Activated naive CD4-positive, alpha-beta T cell treated with anti-CD3 and anti-CD28 coated beads for 36 hours (primary cell): ENCODE measurements around the gene CLPTM1L. TPM values are rescaled to one million over a fixed set of nuclear protein-coding genes. Genes with fewer than 3 reads are reported as not detected.

Source experiments
- CTCF ChIA-PET: fragments of 350-600 bp; sonication (Branson Sonifier 250); formaldehyde crosslinking; loops from one replicate; lab custom pipeline; 2021; ENCODE audit warnings: antibody characterized with exemption; lab: Charles Lee
- DNase-seq: peaks from one replicate; pipeline ENCODE4 v3.0.0-alpha.2; 2020
- H3K27ac Mint-ChIP-seq: one replicate; pipeline ENCODE4 v1.8.0; 2021; ENCODE audit warnings: mild to moderate bottlenecking, mixed read lengths
- H3K27me3 Mint-ChIP-seq: one replicate; pipeline ENCODE4 v1.8.0; 2021; ENCODE audit warnings: low read depth, mixed read lengths
- H3K36me3 Mint-ChIP-seq: one replicate; pipeline ENCODE4 v1.8.0; 2021; ENCODE audit warnings: low read depth, mixed read lengths
- H3K4me1 Mint-ChIP-seq: one replicate; pipeline ENCODE4 v1.8.0; 2021; ENCODE audit warnings: low read depth, mixed read lengths
- H3K4me3 Mint-ChIP-seq: one replicate; pipeline ENCODE4 v1.8.0; 2021; ENCODE audit warnings: mild to moderate bottlenecking, moderate library complexity, mixed read lengths
- H3K9me3 Mint-ChIP-seq: one replicate; pipeline ENCODE4 v1.8.0; 2021; ENCODE audit warnings: mixed read lengths
- intact Hi-C: fragments of 100-400 bp; cut with micrococcal nuclease; formaldehyde crosslinking; loops from one replicate; pipeline ENCODE4 v1.15.1; 2023
- total RNA-seq, 2 experiments: library from RNA; stranded (reverse); gene quantifications; one replicate each; pipeline ENCODE4 v1.2.3, GENCODE V29; 2021

The CLPTM1L gene
- total RNA-seq, 2 experiments from 2014 or later: 48.0 to 48.5 TPM

GRCh38 chr5:1311439-1312055, 33.4 kb downstream of the CLPTM1L start:
- Mint-ChIP-seq H3K9me3 (peaks cover 9% of the 10 kb centered on the region), H3K4me3 (no peak overlapping the region), H3K4me1 (peaks cover 65% of the 10 kb centered on the region), H3K27ac (no peak overlapping the region), H3K27me3 (no peaks in the 10 kb centered on the region), H3K36me3 (no peaks in the 10 kb centered on the region)
- intact Hi-C loops: loop anchor here (10.0 kb wide), 1 partner anchor 483 kb away; the partner anchor contains the start of gene MRPL36
- no peak for DNase-seq
- CTCF ChIA-PET: no interaction called here

- H3K27me3 Mint-ChIP-seq: no peaks in the 10 kb centered on the region
- CTCF ChIA-PET: no interaction called here
- no peak overlapping the region for H3K4me3 Mint-ChIP-seq
- H3K27ac Mint-ChIP-seq: no peak overlapping the region
- intact Hi-C loops: loop anchor here (10.0 kb wide), 1 partner anchor 485 kb away; the partner anchor contains the start of gene MRPL36
- DNase-seq: no peak
- peaks cover 51% of the 10 kb centered on the region for H3K4me1 Mint-ChIP-seq
- H3K9me3 Mint-ChIP-seq: peaks cover 9% of the 10 kb centered on the region
- H3K36me3 Mint-ChIP-seq: no peaks in the 10 kb centered on the region
Measured at GRCh38 chr5:1310118-1310517, 34.8 kb downstream of the CLPTM1L start.

- intact Hi-C loops: no loop called here
- Mint-ChIP-seq H3K4me3 (no peak overlapping the region), H3K27me3 (no peaks in the 10 kb centered on the region), H3K4me1 (peaks cover 12% of the 10 kb centered on the region), H3K27ac (no peak overlapping the region), H3K36me3 (no peaks in the 10 kb centered on the region), H3K9me3 (peaks cover 10% of the 10 kb centered on the region)
- DNase-seq: no peak
- CTCF ChIA-PET: no interaction called here
Measured at GRCh38 chr5:1304033-1304432, 40.9 kb downstream of the CLPTM1L start.

GRCh38 chr5:1302258-1302657, 42.6 kb downstream of the CLPTM1L start:
- Mint-ChIP-seq H3K4me1 (peaks cover 4% of the 10 kb centered on the region), H3K27me3 (no peaks in the 10 kb centered on the region), H3K4me3 (no peak overlapping the region), H3K9me3 (peaks cover 10% of the 10 kb centered on the region), H3K27ac (no peak overlapping the region), H3K36me3 (no peaks in the 10 kb centered on the region)
- CTCF ChIA-PET: no interaction called here
- intact Hi-C loops: no loop called here
- DNase-seq: no peak

GRCh38 chr5:1300581-1301083, 44.3 kb downstream of the CLPTM1L start:
- Mint-ChIP-seq H3K9me3 (peaks cover 10% of the 10 kb centered on the region), H3K4me3 (no peak overlapping the region), H3K36me3 (no peaks in the 10 kb centered on the region), H3K4me1 (peaks cover 4% of the 10 kb centered on the region), H3K27ac (no peak overlapping the region), H3K27me3 (no peaks in the 10 kb centered on the region)
- intact Hi-C loops: no loop called here
- CTCF ChIA-PET: interaction anchor here (0.6 to 1.0 kb wide), 2 partner anchors 17 to 181 kb away, joined by 3 to 4 read pairs; no protein-coding TSS in a partner anchor
- DNase-seq: no peak

- Mint-ChIP-seq H3K9me3 (peaks cover 10% of the 10 kb centered on the region), H3K27me3 (no peaks in the 10 kb centered on the region), H3K27ac (no peak overlapping the region), H3K4me1 (peaks cover 4% of the 10 kb centered on the region), H3K36me3 (no peaks in the 10 kb centered on the region), H3K4me3 (no peak overlapping the region)
- DNase-seq: no peak
- CTCF ChIA-PET: interaction anchor here (0.6 to 1.0 kb wide), 2 partner anchors 17 to 181 kb away, joined by 3 to 4 read pairs; no protein-coding TSS in a partner anchor
- intact Hi-C loops: no loop called here
Measured at GRCh38 chr5:1299961-1300360, 44.9 kb downstream of the CLPTM1L start.

GRCh38 chr5:1299511-1299850, 45.4 kb downstream of the CLPTM1L start:
- peaks cover 10% of the 10 kb centered on the region for H3K9me3 Mint-ChIP-seq
- no peaks in the 10 kb centered on the region for H3K27me3 Mint-ChIP-seq
- H3K36me3 Mint-ChIP-seq: no peaks in the 10 kb centered on the region
- H3K27ac Mint-ChIP-seq: no peak overlapping the region
- no peak overlapping the region for H3K4me3 Mint-ChIP-seq
- CTCF ChIA-PET: no interaction called here
- no peak for DNase-seq
- intact Hi-C loops: no loop called here
- H3K4me1 Mint-ChIP-seq: peaks cover 4% of the 10 kb centered on the region

GRCh38 chr5:1298723-1299510, 46.0 kb downstream of the CLPTM1L start:
- no peaks in the 10 kb centered on the region for H3K36me3 Mint-ChIP-seq
- DNase-seq: no peak
- no peak overlapping the region for H3K4me3 Mint-ChIP-seq
- CTCF ChIA-PET: no interaction called here
- peaks cover 10% of the 10 kb centered on the region for H3K9me3 Mint-ChIP-seq
- no peak overlapping the region for H3K27ac Mint-ChIP-seq
- no peaks in the 10 kb centered on the region for H3K27me3 Mint-ChIP-seq
- intact Hi-C loops: no loop called here
- H3K4me1 Mint-ChIP-seq: peaks cover 2% of the 10 kb centered on the region

GRCh38 chr5:1298067-1298551, 46.8 kb downstream of the CLPTM1L start:
- DNase-seq: no peak
- CTCF ChIA-PET: no interaction called here
- no peaks in the 10 kb centered on the region for H3K27me3 Mint-ChIP-seq
- no peak overlapping the region for H3K27ac Mint-ChIP-seq
- H3K4me1 Mint-ChIP-seq: peaks cover 6% of the 10 kb centered on the region
- peaks cover 6% of the 10 kb centered on the region for H3K9me3 Mint-ChIP-seq
- intact Hi-C loops: no loop called here
- no peak overlapping the region for H3K4me3 Mint-ChIP-seq
- H3K36me3 Mint-ChIP-seq: no peaks in the 10 kb centered on the region

- Mint-ChIP-seq H3K9me3 (peaks cover 2% of the 10 kb centered on the region), H3K27ac (no peak overlapping the region), H3K36me3 (peaks cover 2% of the 10 kb centered on the region), H3K27me3 (no peaks in the 10 kb centered on the region), H3K4me3 (no peak overlapping the region), H3K4me1 (peaks cover 12% of the 10 kb centered on the region)
- intact Hi-C loops: no loop called here
- CTCF ChIA-PET: no interaction called here
- no peak for DNase-seq
Measured at GRCh38 chr5:1297243-1297642, 47.7 kb downstream of the CLPTM1L start.

- Mint-ChIP-seq H3K27me3 (no peaks in the 10 kb centered on the region), H3K4me3 (peak overlapping the region; percentile 58), H3K4me1 (peaks cover 18% of the 10 kb centered on the region), H3K27ac (no peak overlapping the region), H3K36me3 (peaks cover 10% of the 10 kb centered on the region), H3K9me3 (no peaks in the 10 kb centered on the region)
- CTCF ChIA-PET: interaction anchor here (1.2 kb wide), 1 partner anchor 350 kb away, joined by 3 read pairs; no protein-coding TSS in a partner anchor
- intact Hi-C loops: loop anchor here (1.0 kb wide), 2 partner anchors 21 to 50 kb away; partner anchors contain the start of gene CLPTM1L
- no peak for DNase-seq
Measured at GRCh38 chr5:1295650-1296037, 49.3 kb downstream of the CLPTM1L start.

- H3K27me3 Mint-ChIP-seq: no peaks in the 10 kb centered on the region
- H3K4me1 Mint-ChIP-seq: peaks cover 18% of the 10 kb centered on the region
- peak within 1 kb of the TSS; percentile 58 for H3K4me3 Mint-ChIP-seq
- CTCF ChIA-PET: no interaction called here
- H3K36me3 Mint-ChIP-seq: peaks cover 10% of the 10 kb centered on the region
- intact Hi-C loops: loop anchor here (1.0 kb wide), 2 partner anchors 21 to 50 kb away; partner anchors contain the start of gene CLPTM1L
- H3K9me3 Mint-ChIP-seq: no peaks in the 10 kb centered on the region
- H3K27ac Mint-ChIP-seq: no peak within 1 kb of the TSS
- peak; percentile 81 for DNase-seq
Measured at GRCh38 chr5:1294835-1295649, 49.9 kb downstream of the CLPTM1L start, which contains the start of gene TERT. Gene TERT (minus strand): TSS chr5:1295068. CDS start chr5:1294989, 79 bp downstream.
